IPS DF 4.7 (cell line): ENCODE measurements around the gene GPR27.

Experiments
- DNase-seq: peaks from one replicate; pipeline ENCODE4 v3.0.0-alpha.2; 2013; ENCODE audit warnings: low spot score; ENCODE audit errors: extremely low read depth

Gene GPR27

GRCh38 chr3:71785532-71786216 lies 32.0 kb downstream of the GPR27 start:
- no peak for DNase-seq

- DNase-seq: no peak
Measured at GRCh38 chr3:71786217-71786549, 32.5 kb downstream of the GPR27 start.

GRCh38 chr3:71786551-71786950 lies 32.9 kb downstream of the GPR27 start:
- DNase-seq: no peak

GRCh38 chr3:71787851-71788405 lies 34.3 kb downstream of the GPR27 start:
- no peak for DNase-seq

- DNase-seq: no peak
Measured at GRCh38 chr3:71789922-71790321, 36.3 kb downstream of the GPR27 start.

- no peak for DNase-seq
Measured at GRCh38 chr3:71791634-71792033, 38.0 kb downstream of the GPR27 start.

- no peak for DNase-seq
Measured at GRCh38 chr3:71796290-71796689, 42.6 kb downstream of the GPR27 start.

- DNase-seq: no peak
Measured at GRCh38 chr3:71797455-71797854, 43.8 kb downstream of the GPR27 start.

- DNase-seq: no peak
Measured at GRCh38 chr3:71800023-71800422, 46.4 kb downstream of the GPR27 start.

- no peak for DNase-seq
Measured at GRCh38 chr3:71801986-71802385, 48.3 kb downstream of the GPR27 start.

GRCh38 chr3:71803248-71803647 lies 49.6 kb downstream of the GPR27 start:
- DNase-seq: no peak

GRCh38 chr3:71805199-71805598 lies 51.5 kb downstream of the GPR27 start:
- no peak for DNase-seq

GRCh38 chr3:71805691-71806090 lies 52.0 kb downstream of the GPR27 start:
- no peak for DNase-seq
